GM10266 (cell line): ENCODE measurements around the gene PPIG.
"Not testable (repeated sequence)": the region's sequence is repeated elsewhere in the genome, so short reads cannot be mapped to it uniquely, and the experiment has no call there.

ENCODE experiments used
- DNase-seq: peaks from one replicate; pipeline ENCODE4 v3.0.0; 2012; ENCODE audit errors: extremely low spot score
- CTCF ChIP-seq: IDR thresholded peaks from 2 replicates; pipeline ENCODE4 v1.5.1; 2012; ENCODE audit warnings: mild to moderate bottlenecking, low read depth; ENCODE audit not compliant: control insufficient read depth, insufficient read depth; ENCODE audit errors: missing control alignments

The PPIG gene

GRCh38 chr2:169676357-169676756, 92.2 kb downstream of the PPIG start:
- TF ChIP-seq CTCF: no peak
- DNase-seq: no peak

- TF ChIP-seq CTCF: no peak
- no peak for DNase-seq
Measured at GRCh38 chr2:169676850-169677249, 92.7 kb downstream of the PPIG start.

GRCh38 chr2:169683054-169683424, 98.9 kb downstream of the PPIG start:
- no peak for DNase-seq

GRCh38 chr2:169683425-169684134, 99.4 kb downstream of the PPIG start:
- no peak for DNase-seq
- no peak for TF ChIP-seq CTCF

More at GRCh38 chr2:169683054-169683424, 98.9 kb downstream of the PPIG start:
- no peak for TF ChIP-seq CTCF

GRCh38 chr2:169684135-169684565, 100.0 kb downstream of the PPIG start:
- no peak for DNase-seq
- TF ChIP-seq CTCF: no peak

- DNase-seq: not testable (repeated sequence)
Measured at GRCh38 chr2:169684712-169685111, 100.6 kb downstream of the PPIG start.

GRCh38 chr2:169686825-169687224, 102.7 kb downstream of the PPIG start:
- not testable (repeated sequence) for DNase-seq

- DNase-seq: not testable (repeated sequence)
Measured at GRCh38 chr2:169687943-169688342, 103.8 kb downstream of the PPIG start.

- no peak for TF ChIP-seq CTCF
- no peak for DNase-seq
Measured at GRCh38 chr2:169690958-169691357, 106.8 kb downstream of the PPIG start.
